ENCODE data around the gene RFX3. TPM values are rescaled to one million over a fixed set of nuclear protein-coding genes. Genes with fewer than 3 reads are reported as not detected.
A peak's percentile ranks its signal among the peaks of the same experiment; 100 is the strongest.

RFX3 gene
- total RNA-seq, 1 donor from 2014 or later: 24.7 TPM

DNA sequence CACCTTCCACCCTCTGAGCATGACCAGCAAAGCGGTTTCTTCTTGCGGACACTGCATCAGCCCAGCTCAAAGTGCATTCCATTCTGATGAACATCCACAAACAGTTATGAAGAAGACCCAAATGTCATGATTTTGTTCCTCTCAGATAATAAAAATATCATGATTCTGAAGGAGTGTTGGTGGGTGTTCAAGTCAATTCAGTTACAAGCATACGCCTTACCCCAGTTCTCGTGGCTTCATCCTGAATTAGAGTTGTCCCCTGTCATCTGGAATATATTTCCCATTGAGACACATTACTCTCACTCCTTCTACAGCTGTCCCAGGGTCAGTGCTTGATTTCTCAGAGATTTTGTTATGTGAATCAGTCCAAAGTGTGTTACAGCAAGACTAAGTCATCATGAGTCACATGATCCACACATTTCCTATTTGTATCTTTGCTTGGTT, 325.4 kb downstream of the RFX3 start:
- ATAC-seq (no peak), DNase-seq (ENCODE audit: low spot score) (no peak)
- intact Hi-C loops (cut with DNase I): no loop called here

DNA sequence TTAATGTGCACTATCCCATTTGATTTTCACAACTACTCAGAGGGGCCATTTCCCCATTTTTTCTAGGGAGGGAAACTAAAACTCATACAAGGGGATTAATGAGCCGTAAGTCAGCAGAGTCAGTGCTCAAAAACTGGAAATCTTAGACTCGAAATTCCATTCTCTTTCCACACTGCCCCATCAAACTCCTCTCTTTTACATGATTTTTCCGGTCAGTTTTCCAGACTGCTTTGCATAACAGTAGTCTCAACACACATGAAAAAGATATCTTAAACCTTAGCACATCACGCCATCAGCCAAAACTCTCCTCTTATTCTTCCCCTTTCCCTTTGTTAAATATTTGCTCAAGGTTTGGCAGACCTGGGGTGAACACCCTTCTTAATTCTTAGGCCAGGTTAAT, 332.0 kb downstream of the RFX3 start:
- ATAC-seq (no peak), DNase-seq (ENCODE audit: low spot score) (no peak)
- intact Hi-C loops (cut with DNase I): no loop called here

DNA sequence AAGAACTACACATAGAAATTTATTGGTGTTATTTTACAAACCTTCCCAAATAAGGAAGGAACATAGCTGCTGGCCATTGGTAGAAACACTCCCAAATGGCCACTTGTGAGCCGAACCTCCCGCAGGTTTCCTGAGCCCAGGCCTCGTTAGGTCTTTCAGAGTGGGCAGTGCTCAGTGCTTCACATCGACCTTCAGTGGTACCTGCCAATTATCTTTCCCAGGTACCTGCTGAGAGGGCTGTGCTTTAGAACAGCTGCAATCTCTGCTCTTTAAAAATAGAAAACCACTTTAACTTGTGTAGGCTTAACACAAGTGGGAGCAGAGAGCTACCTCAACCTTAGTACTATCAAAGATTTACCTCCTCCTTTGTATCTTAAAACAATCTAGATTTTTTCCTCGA, 334.1 kb downstream of the RFX3 start:
- ATAC-seq (no peak), DNase-seq (ENCODE audit: low spot score) (no peak)
- intact Hi-C loops (cut with DNase I): no loop called here

DNA sequence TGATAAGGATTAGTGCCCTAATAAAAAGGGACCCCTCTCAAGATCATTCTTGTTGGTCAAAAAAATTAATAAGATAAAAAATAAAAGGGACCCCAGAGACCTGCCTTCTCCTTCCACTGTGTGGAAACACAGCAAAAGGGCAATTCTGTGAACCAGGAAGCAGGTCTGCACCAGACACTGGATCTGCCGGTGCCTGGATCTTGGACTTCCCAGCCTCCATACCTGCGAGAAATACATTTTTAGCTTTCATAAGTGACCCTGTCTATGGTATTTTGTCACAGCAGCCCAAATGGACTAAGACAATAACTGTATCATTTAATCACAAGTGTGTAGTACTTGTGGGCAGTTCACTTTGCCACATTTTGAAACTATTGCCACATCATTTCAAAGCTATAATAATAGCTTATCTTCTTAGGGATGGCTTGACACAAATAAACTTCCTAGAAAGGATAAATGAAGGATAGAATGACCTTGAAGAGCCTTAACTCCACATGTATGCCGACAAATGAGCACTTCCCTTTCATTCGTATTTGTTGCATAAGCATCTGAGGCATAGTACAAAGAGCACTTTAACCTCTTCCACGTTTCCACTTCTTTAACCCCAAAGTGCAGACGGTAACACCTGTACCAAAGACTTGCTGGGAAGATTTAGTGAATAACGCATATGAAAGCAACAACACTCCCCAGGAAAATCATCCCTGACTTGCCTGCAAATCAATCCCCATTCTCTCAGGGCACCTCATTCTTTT, 336.5 kb downstream of the RFX3 start:
- DNase-seq (ENCODE audit: low spot score) (no peak), ATAC-seq (no peak)
- intact Hi-C loops (cut with DNase I): no loop called here

DNA sequence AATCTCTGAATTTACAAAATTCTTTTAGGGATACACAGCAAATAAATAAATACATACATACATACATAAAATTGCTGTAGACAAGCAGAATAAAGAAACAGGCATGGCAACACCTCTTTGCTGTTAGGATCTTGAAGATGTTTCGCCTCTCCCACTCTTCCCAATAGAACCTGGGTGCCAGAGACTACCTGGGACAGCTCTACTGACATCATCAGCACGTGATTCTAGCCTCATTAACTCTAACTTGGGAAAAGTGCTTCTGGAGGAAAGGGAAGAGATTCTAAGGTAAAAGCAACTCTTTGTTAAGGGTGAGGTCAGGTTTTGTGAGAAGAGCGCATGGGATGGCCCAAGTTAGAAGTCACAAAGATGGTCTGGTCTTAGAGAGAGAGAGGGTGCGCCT, 339.1 kb downstream of the RFX3 start:
- ATAC-seq: no peak
- DNase-seq (ENCODE audit: low spot score): no peak
- intact Hi-C loops (cut with DNase I): no loop called here

DNA sequence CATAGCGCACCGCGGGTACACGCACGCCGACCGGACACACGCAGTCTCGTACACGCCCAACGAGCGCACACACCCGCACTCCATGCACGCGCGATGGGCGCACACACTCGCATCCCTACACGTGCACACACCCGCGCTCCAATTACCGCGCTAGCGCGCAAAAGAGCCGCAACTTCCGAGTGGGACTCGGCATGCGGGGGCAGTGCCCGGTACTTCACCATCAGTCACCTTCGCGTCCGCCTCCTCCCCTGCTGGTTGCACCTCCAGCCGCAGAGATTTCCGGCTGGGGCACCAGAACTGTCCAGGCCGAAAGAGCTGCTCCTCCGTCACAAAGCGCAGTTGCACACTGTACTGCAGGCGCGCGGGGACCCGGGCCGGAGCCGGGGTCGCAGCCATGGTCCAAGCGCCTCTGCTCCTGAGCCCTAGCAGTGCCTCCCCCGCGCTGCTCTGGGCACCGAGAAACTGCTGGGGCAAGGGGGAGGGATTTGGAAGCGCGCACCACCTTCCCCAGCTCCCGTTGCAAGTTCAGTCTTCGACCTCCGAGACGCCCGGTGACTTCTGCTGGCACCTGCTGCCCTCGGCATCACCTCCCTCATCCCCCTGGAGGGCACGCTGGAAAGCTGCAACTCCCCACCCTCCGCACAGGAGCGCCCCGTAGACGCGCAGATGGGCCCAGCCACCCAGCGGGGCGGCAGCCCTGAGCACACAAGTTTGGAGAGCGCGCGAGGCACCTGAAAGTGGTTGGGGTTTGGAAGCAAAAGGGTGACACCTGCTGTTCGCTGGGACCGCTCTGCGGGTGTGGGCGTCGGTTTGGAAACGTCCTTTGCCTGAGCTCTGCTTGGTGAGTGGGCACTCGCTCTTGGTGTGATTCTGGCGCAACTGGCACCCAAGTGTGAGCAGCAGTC, 344.5 kb downstream of the RFX3 start:
- intact Hi-C loops (cut with DNase I): no loop called here
- ATAC-seq (peak; percentile 27), DNase-seq (ENCODE audit: low spot score) (no peak)

DNA sequence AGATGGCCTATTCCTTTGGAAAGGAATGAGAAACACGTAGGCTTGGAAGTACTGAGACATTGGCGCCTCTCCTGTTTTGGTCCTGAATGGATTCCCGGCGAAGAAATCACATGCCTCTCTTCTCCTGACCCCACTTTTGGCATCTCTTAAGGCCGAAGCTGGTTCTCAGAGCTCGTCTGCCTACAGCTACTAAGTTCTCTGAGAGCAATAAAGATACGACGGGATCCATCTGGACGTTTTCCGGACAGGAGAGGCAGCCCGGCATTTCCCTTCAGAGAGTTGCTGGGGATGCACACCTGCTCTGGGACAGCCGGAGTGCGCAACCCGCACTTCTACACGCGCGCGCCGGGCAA, 345.1 kb downstream of the RFX3 start:
- intact Hi-C loops (cut with DNase I): no loop called here
- ATAC-seq (no peak), DNase-seq (ENCODE audit: low spot score) (no peak)

DNA sequence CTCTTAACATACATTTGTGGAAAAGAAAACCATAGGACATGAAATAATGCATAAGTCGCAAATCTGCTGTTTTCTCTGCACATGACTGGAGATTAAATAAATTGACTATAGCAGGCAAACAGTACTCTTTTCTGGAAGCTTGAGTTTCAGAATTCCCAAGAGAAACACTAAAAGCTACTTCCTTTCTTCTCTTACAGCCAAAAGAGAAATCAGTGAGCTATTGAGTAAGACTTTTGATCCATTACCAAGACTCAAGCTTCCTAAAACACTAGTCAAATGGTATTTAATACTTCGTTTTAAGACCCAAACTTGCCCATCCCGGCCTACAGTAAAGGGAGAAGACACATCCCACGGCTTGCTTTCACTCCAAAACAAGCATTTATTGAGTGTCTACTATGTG, 346.1 kb downstream of the RFX3 start:
- DNase-seq (ENCODE audit: low spot score) (no peak), ATAC-seq (no peak)
- intact Hi-C loops (cut with DNase I): no loop called here

DNA sequence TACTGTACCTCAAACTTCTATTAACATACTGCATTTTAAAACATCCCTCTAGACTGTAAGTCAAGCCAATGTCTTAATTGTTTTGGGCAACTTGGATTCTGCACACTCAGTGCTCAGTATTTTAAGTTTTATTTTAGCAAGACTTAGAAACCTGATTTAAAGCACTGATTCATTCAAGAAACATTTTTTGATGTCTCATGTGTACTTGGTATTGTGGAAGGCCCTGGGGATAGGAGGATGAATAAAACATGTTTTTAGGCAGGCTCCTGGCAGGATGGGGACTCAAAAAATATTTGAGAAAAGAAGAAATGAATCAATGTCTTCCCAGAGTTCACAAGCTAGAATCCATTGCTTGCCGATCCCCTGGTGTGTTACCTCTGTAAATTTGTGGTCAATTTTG, 347.9 kb downstream of the RFX3 start:
- intact Hi-C loops (cut with DNase I): no loop called here
- DNase-seq (ENCODE audit: low spot score): no peak
- no peak for ATAC-seq

DNA sequence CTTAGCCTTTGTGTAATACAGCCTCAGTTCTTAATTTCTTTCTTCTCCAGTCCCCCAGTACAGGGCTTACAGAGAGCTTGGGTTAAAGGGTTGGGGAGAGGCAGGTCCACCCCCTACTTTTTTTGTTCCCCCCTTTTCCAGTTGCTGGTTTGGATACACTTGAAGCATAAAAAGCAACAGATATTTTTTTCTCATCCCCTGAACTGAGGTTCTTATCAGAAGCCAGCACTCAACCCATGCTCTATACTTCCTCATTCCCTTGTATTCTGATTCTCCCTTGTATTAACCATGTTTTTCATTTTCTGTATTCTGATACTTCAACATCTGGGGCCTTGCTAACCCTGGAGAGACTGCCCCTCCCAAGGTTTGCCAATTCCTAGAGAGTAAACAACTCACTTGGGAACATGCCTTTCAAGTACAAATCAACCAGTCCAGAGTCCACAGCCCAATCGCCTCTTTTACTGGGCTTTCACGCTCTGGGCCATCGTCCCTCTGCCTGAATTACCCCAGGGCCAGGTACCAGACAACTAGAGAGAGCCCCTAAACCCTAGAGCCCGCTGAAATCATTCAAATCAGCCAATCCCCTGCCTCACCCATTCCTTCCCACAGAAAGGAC, 348.5 kb downstream of the RFX3 start:
- intact Hi-C loops (cut with DNase I): no loop called here
- DNase-seq (ENCODE audit: low spot score): no peak

DNA sequence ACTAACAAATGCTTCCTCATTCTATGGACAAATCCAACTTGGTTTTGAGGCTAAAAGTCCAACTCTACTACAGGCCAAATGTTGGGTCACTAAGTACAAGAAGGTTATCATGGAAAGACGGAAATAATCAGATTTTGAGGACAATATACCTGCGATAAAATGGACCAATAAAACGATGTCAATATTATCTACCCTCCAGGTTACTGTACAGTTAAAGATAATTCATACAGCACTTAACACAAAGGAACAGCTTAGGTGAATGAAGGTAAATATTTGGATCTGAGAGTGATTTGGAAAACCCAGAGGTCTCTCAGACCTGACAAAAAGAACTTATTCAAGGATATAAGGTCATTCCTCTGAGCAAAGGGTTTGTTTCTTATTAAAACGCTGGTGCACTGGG, 352.4 kb downstream of the RFX3 start:
- no peak for ATAC-seq
- intact Hi-C loops (cut with DNase I): no loop called here
- no peak for DNase-seq (ENCODE audit: low spot score)

More for the DNA sequence above, 348.5 kb downstream of the RFX3 start:
- ATAC-seq: no peak

DNA sequence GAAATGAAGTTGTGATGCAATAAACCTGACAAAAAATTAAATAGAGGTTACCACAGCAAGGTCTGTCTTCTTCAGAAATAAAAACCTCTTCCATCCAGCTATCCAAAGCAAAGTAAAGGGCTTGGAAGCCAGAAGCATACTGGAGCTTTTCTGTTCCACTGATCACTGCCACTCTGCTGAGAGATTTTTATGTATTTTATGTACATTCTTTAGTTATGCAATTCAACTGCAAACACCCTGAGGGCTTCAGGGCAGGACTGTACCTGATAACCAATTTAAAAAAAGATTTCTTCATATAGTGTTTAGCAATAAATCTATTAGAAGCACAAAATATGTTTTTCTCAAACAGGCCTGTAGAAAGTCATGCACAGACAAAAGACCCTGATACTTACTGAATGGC, 355.0 kb downstream of the RFX3 start:
- intact Hi-C loops (cut with DNase I): no loop called here
- no peak for ATAC-seq
- DNase-seq (ENCODE audit: low spot score): no peak
